Neural progenitor cell (in vitro differentiated cells): ENCODE results near the gene ST8SIA5. TPM values are rescaled to one million over a fixed set of nuclear protein-coding genes. Genes with fewer than 3 reads are reported as not detected.

Experiments
- DNase-seq: peaks from one replicate; pipeline ENCODE4 v3.0.0-alpha.2; 2016; ENCODE audit warnings: low spot score
- H2AFZ ChIP-seq: fragments of 200-600 bp; sonication (generic); replicated peaks from 2 replicates; pipeline ENCODE4 v1.6.1; 2016; ENCODE audit warnings: antibody characterized with exemption
- H3F3A ChIP-seq: fragments of 200-600 bp; sonication (generic); 2 replicates; pipeline ENCODE4 v1.6.1; 2016; ENCODE audit warnings: antibody characterized with exemption, low read depth
- H3K27ac ChIP-seq: fragments of 200-600 bp; sonication (generic); 2 replicates; pipeline ENCODE4 v1.5.1; 2016; ENCODE audit warnings: mild to moderate bottlenecking
- H3K27me3 ChIP-seq: fragments of 200-600 bp; sonication (generic); 2 replicates; pipeline ENCODE4 v1.6.1; 2016; ENCODE audit warnings: mild to moderate bottlenecking, moderate library complexity
- H3K36me3 ChIP-seq: fragments of 200-600 bp; sonication (generic); 2 replicates; pipeline ENCODE4 v1.5.1; 2016
- H3K4me1 ChIP-seq: fragments of 200-600 bp; sonication (generic); 2 replicates; pipeline ENCODE4 v1.6.1; 2016; ENCODE audit warnings: mixed run types
- H3K4me2 ChIP-seq: fragments of 200-600 bp; sonication (generic); 2 replicates; pipeline ENCODE4 v1.6.1; 2016
- H3K4me3 ChIP-seq: fragments of 200-600 bp; sonication (generic); 2 replicates; pipeline ENCODE4 v1.5.1; 2016
- H3K79me2 ChIP-seq: fragments of 200-600 bp; sonication (generic); 2 replicates; pipeline ENCODE4 v1.6.1; 2016; ENCODE audit warnings: low read depth
- H3K9ac ChIP-seq: fragments of 200-600 bp; sonication (generic); 2 replicates; pipeline ENCODE4 v1.6.1; 2016
- H3K9me3 ChIP-seq: fragments of 200-600 bp; sonication (generic); 2 replicates; pipeline ENCODE4 v1.5.1; 2016; ENCODE audit warnings: low read depth
- H4K20me1 ChIP-seq: fragments of 200-600 bp; sonication (generic); 2 replicates; pipeline ENCODE4 v1.6.1; 2016; ENCODE audit warnings: low read depth
- H3K27ac Mint-ChIP-seq: 3 replicates; pipeline ENCODE4 v1.8.0; 2021; ENCODE audit warnings: mixed read lengths
- H3K27me3 Mint-ChIP-seq: 2 replicates; pipeline ENCODE4 v1.8.0; 2022; ENCODE audit warnings: low read depth, mild to moderate bottlenecking, inconsistent platforms, moderate library complexity, mixed read lengths; ENCODE audit not compliant: insufficient read depth
- H3K36me3 Mint-ChIP-seq: 3 replicates; pipeline ENCODE4 v1.8.0; 2021; ENCODE audit warnings: mixed read lengths
- H3K4me1 Mint-ChIP-seq: 3 replicates; pipeline ENCODE4 v1.8.0; 2021; ENCODE audit warnings: mixed read lengths
- H3K4me3 Mint-ChIP-seq: 3 replicates; pipeline ENCODE4 v1.8.0; 2021; ENCODE audit warnings: mild to moderate bottlenecking, moderate library complexity, mixed read lengths
- H3K9me3 Mint-ChIP-seq: 3 replicates; pipeline ENCODE4 v1.8.0; 2020; ENCODE audit warnings: mixed read lengths
- CTCF ChIP-seq: fragments of 200-600 bp; sonication (generic); IDR thresholded peaks from 2 replicates; pipeline ENCODE4 v1.5.1; 2017; ENCODE audit warnings: antibody characterized with exemption, mild to moderate bottlenecking
- EZH2 ChIP-seq: fragments of 200-600 bp; sonication (generic); IDR thresholded peaks from 2 replicates; pipeline ENCODE4 v1.6.1; 2017; ENCODE audit warnings: antibody characterized with exemption, mild to moderate bottlenecking, moderate library complexity
- EZH2phosphoT487 ChIP-seq: fragments of 200-600 bp; sonication (generic); IDR thresholded peaks from 2 replicates; pipeline ENCODE4 v1.6.1; 2017; ENCODE audit warnings: antibody characterized with exemption
- total RNA-seq: library from RNA; depleted of rRNA; stranded (reverse); fragments of >200 nt; gene quantifications from 2 replicates; pipeline ENCODE4 v1.2.3, GENCODE V29; 2015; ENCODE audit warnings: low replicate concordance

The ST8SIA5 gene
- total RNA-seq, 1 donor from 2014 or later: 0.04 TPM

- peak; percentile 23 for DNase-seq
- H3K36me3 ChIP-seq: no peaks in the 10 kb centered on the region
- H3F3A ChIP-seq: peaks cover 33% of the 10 kb centered on the region
- H3K9ac ChIP-seq: no peak overlapping the region
- H3K79me2 ChIP-seq: no peaks in the 10 kb centered on the region
- H3K4me2 ChIP-seq: peak overlapping the region; percentile 90
- Mint-ChIP-seq H3K4me3 (peak overlapping the region; percentile 78), H3K27ac (no peak overlapping the region), H3K9me3 (no peaks in the 10 kb centered on the region), H3K36me3 (no peaks in the 10 kb centered on the region), H3K4me1 (peaks cover 15% of the 10 kb centered on the region), H3K27me3 (peaks cover 49% of the 10 kb centered on the region)
- peaks cover 9% of the 10 kb centered on the region for H3K4me1 ChIP-seq
- H3K27me3 ChIP-seq: peaks cover 77% of the 10 kb centered on the region
- H2AFZ ChIP-seq: peak overlapping the region; percentile 76
- H3K27ac ChIP-seq: no peak overlapping the region
- peak overlapping the region; percentile 58 for H3K4me3 ChIP-seq
- H4K20me1 ChIP-seq: peaks cover 35% of the 10 kb centered on the region
- TF ChIP-seq EZH2phosphoT487: peak; percentile 87
- peak; percentile 94 for TF ChIP-seq EZH2
- TF ChIP-seq CTCF: no peak
- no peaks in the 10 kb centered on the region for H3K9me3 ChIP-seq
Observed at GRCh38 chr18:46756025-46756558, 761 bp downstream of the ST8SIA5 start.

- Histone ChIP-seq H3K27me3 (peaks cover 71% of the 10 kb centered on the region), H3K27ac (no peak overlapping the region), H3K4me1 (peaks cover 9% of the 10 kb centered on the region), H3K79me2 (no peaks in the 10 kb centered on the region), H3K9me3 (no peaks in the 10 kb centered on the region), H4K20me1 (peaks cover 35% of the 10 kb centered on the region), H3K9ac (no peak overlapping the region), H2AFZ (no peak overlapping the region), H3K36me3 (no peaks in the 10 kb centered on the region), H3F3A (peaks cover 33% of the 10 kb centered on the region), H3K4me2 (peak overlapping the region; percentile 90), H3K4me3 (peak overlapping the region; percentile 58)
- peaks cover 15% of the 10 kb centered on the region for H3K4me1 Mint-ChIP-seq
- DNase-seq: peak; percentile 13
- no peaks in the 10 kb centered on the region for H3K9me3 Mint-ChIP-seq
- peak overlapping the region; percentile 78 for H3K4me3 Mint-ChIP-seq
- no peak for TF ChIP-seq CTCF
- TF ChIP-seq EZH2phosphoT487: no peak
- TF ChIP-seq EZH2: no peak
- peaks cover 49% of the 10 kb centered on the region for H3K27me3 Mint-ChIP-seq
- H3K27ac Mint-ChIP-seq: no peak overlapping the region
- no peaks in the 10 kb centered on the region for H3K36me3 Mint-ChIP-seq
Observed at GRCh38 chr18:46755315-46756024, 1.4 kb downstream of the ST8SIA5 start.

- H3K9me3 Mint-ChIP-seq: no peaks in the 10 kb centered on the region
- H3K4me3 ChIP-seq: no peak overlapping the region
Observed at GRCh38 chr18:46754661-46755292, 2.1 kb downstream of the ST8SIA5 start.

More at GRCh38 chr18:46754661-46755292, 2.1 kb downstream of the ST8SIA5 start:
- Mint-ChIP-seq H3K4me1 (peaks cover 15% of the 10 kb centered on the region), H3K36me3 (no peaks in the 10 kb centered on the region), H3K27ac (no peak overlapping the region), H3K27me3 (peaks cover 51% of the 10 kb centered on the region), H3K4me3 (peak overlapping the region; percentile 78)
- Histone ChIP-seq H3K36me3 (no peaks in the 10 kb centered on the region), H3K27me3 (peaks cover 64% of the 10 kb centered on the region), H3K79me2 (no peaks in the 10 kb centered on the region), H4K20me1 (peaks cover 35% of the 10 kb centered on the region), H3K27ac (no peak overlapping the region), H3K9me3 (no peaks in the 10 kb centered on the region), H2AFZ (no peak overlapping the region), H3F3A (peaks cover 33% of the 10 kb centered on the region), H3K4me2 (no peak overlapping the region), H3K9ac (no peak overlapping the region), H3K4me1 (peaks cover 9% of the 10 kb centered on the region)
- DNase-seq: peak; percentile 49
- TF ChIP-seq EZH2phosphoT487: no peak
- peak; percentile 50 for TF ChIP-seq CTCF
